CD8-positive, alpha-beta memory T cell (primary cell): Measurements from ENCODE around the gene PWWP2B. TPM values are rescaled to one million over a fixed set of nuclear protein-coding genes. Genes with fewer than 3 reads are reported as not detected.
A peak's percentile ranks its signal among the peaks of the same experiment; 100 is the strongest.
"Not testable (repeated sequence)": the region's sequence is repeated elsewhere in the genome, so short reads cannot be mapped to it uniquely, and the experiment has no call there.

Experiments used
- CTCF ChIA-PET: fragments of 350-600 bp; sonication (Branson Sonifier 250); formaldehyde crosslinking; loops from one replicate; lab custom pipeline; 2021; ENCODE audit warnings: antibody characterized with exemption; lab: Charles Lee
- POLR2A ChIA-PET: fragments of 350-600 bp; sonication (Branson Sonifier 250); formaldehyde crosslinking; loops from one replicate; lab custom pipeline; 2021; ENCODE audit warnings: antibody characterized with exemption; lab: Charles Lee
- DNase-seq, 5 donors: peaks; one replicate each; pipeline versions ENCODE4 v3.0.0 to v3.0.0-alpha.2; 2020 to 2022; ENCODE audit warnings: mixed read lengths in 1 of 5
- H3K27ac ChIP-seq: one replicate; pipeline ENCODE4 v1.7.0; 2013; ENCODE audit warnings: low read depth, mild to moderate bottlenecking, low read length, moderate library complexity
- H3K27me3 ChIP-seq: 2 replicates; pipeline ENCODE4 v1.7.0; 2013; ENCODE audit warnings: low read length, mild to moderate bottlenecking; ENCODE audit not compliant: insufficient read depth, poor library complexity, severe bottlenecking
- H3K36me3 ChIP-seq: 2 replicates; pipeline ENCODE4 v1.7.0; 2013; ENCODE audit warnings: mild to moderate bottlenecking, low read length, moderate library complexity; ENCODE audit not compliant: insufficient read depth
- H3K4me1 ChIP-seq: 2 replicates; pipeline ENCODE4 v1.7.0; 2013; ENCODE audit warnings: mild to moderate bottlenecking, low read length, moderate library complexity; ENCODE audit not compliant: insufficient read depth
- H3K4me3 ChIP-seq: 2 replicates; pipeline ENCODE4 v1.7.0; 2013; ENCODE audit warnings: mild to moderate bottlenecking, low read length
- H3K9me3 ChIP-seq: 2 replicates; pipeline ENCODE4 v1.7.0; 2013; ENCODE audit warnings: mild to moderate bottlenecking, low read length
- H3K27ac Mint-ChIP-seq, 8 donors: one replicate each; pipeline ENCODE4 v1.8.0; 2020 to 2021; ENCODE audit warnings: mixed read lengths in 8 of 8, mild to moderate bottlenecking in 6 of 8, inconsistent platforms in 3 of 8, moderate library complexity in 3 of 8
- H3K27me3 Mint-ChIP-seq, 2 donors: one replicate each; pipeline ENCODE4 v1.8.0; 2020 to 2021; ENCODE audit warnings: mixed read lengths in 2 of 2, mild to moderate bottlenecking in 1 of 2, moderate library complexity in 1 of 2
- H3K36me3 Mint-ChIP-seq, 3 donors: one replicate each; pipeline ENCODE4 v1.8.0; 2020 to 2021; ENCODE audit warnings: mixed read lengths in 3 of 3, inconsistent platforms in 1 of 3, mild to moderate bottlenecking in 1 of 3
- H3K4me1 Mint-ChIP-seq, 3 donors: one replicate each; pipeline ENCODE4 v1.8.0; 2020 to 2021; ENCODE audit warnings: mixed read lengths in 3 of 3, inconsistent platforms in 1 of 3, mild to moderate bottlenecking in 1 of 3
- H3K4me3 Mint-ChIP-seq, 7 donors: one replicate each; pipeline ENCODE4 v1.8.0; 2020 to 2021; ENCODE audit warnings: mixed read lengths in 7 of 7, mild to moderate bottlenecking in 6 of 7, moderate library complexity in 4 of 7, inconsistent platforms in 2 of 7
- H3K9me3 Mint-ChIP-seq, 5 donors: one replicate each; pipeline ENCODE4 v1.8.0; 2020 to 2022; ENCODE audit warnings: mixed read lengths in 5 of 5, mild to moderate bottlenecking in 3 of 5, moderate library complexity in 2 of 5, inconsistent platforms in 1 of 5
- polyA plus RNA-seq: library from polyadenylated mRNA; unstranded; fragments of 300-500 nt; fragmentation: Illumina TruSeq; gene quantifications from one replicate; pipeline ENCODE4 v1.2.3, GENCODE V29; 2021
- total RNA-seq, 2 experiments: library from RNA; stranded (reverse); gene quantifications; one replicate each; pipeline ENCODE4 v1.2.3, GENCODE V29; 2021

PWWP2B gene
- total and polyA plus RNA-seq, 3 experiments from 2014 or later: 3.1 to 4.4 (median 3.7) TPM

DNA sequence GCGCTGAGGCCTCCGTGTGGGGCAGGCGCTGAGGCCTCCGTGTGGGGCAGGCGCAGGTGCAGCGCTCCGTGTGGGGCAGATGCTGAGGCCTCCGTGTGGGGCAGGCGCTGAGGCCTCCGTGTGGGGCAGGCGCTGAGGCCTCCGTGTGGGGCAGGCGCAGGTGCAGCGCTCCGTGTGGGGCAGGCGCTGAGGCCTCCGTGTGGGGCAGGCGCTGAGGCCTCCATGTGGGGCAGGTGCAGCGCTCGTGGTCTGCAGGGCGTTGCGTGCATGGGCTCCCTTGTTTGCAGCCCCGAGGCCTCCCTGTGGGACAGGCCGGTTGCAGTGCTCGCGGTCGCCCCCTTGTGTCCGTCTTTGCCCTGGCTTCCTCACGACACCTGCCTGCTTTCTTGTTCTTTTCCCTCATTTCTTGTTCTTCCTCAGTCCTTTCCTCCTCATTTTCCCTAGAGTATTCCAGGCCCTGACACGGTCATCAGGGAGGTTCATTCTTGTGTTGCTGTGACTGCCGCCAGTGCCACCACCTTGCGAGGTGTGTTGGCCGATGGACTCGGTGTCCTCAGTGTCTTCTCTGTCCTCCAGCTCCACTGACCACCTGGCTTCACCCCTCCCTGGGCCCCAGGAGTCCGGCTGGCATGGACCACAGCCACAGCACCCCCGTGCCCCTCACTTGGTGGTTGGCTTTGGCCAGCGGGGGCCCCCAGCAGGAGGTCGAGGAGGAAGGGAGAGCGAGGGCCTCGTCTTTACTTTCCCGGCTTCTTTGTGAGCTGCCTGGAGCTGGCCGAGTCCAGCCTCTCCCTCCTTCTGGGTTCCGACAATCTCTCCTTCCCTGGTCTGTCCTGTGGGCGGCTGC lies 44.3 kb upstream of the PWWP2B start:
- H3K36me3 ChIP-seq, H3K9me3 Mint-ChIP-seq, H3K4me1 ChIP-seq, H3K27ac ChIP-seq, H3K9me3 ChIP-seq, POLR2A ChIA-PET, H3K4me1 Mint-ChIP-seq, H3K4me3 ChIP-seq, H3K27me3 Mint-ChIP-seq, H3K27me3 ChIP-seq, H3K36me3 Mint-ChIP-seq, H3K4me3 Mint-ChIP-seq: not testable (repeated sequence)
- peak; percentile 44 to 76 (median 63) for DNase-seq
- H3K27ac Mint-ChIP-seq: peak overlapping the region in 1 of 8 donors; percentile 81
- CTCF ChIA-PET: interaction anchor here (0.5 to 1.8 kb wide), 13 partner anchors 9 to 448 kb away, joined by 3 to 6 read pairs (median 4); no protein-coding TSS in a partner anchor

DNA sequence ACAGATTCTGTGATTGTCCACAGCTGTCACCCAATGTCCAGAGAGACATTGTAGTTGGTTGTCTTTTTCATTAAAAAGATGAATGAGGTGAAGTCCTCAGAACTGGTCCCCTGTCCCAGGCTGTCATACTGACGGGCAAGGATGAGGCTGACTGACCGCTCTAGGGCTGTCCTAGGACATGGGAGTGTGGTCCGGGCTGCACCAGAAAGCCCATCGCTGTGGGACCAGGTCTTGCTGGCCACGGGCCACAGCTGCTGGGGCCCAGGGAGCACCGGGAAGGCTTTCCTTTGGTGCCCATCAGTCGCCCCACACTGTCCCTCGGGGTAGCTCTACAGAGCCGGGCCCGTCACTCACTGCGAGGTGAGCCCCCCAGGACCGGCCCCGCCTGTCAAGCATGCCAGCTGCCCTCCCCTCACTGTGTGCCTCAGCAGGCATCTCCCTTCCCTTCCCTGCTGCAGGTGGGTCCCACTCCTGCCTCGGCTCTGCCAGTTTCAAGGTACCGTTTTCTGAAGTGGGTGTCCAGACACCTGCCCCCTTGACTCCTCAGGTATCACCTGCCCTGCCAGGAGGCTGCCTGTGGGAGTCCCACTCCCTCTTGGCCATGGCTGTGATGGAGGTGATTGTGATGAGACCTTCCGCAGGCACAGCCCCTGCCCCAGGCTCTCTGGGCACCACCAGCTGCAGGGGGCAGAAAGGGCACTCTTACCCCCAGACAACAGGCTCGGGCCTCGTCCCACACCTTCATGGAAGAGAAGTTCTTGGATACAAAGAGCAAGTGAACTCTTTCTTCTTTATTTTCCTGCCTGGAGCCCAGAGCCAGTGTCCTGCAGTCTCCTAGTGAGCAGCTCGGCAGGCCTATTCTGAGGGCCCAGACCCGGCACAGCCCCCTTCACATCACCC lies 43.3 kb upstream of the PWWP2B start:
- Histone ChIP-seq H3K4me3 (no peak overlapping the region), H3K4me1 (peaks cover 3% of the 10 kb centered on the region), H3K9me3 (no peaks in the 10 kb centered on the region), H3K36me3 (no peaks in the 10 kb centered on the region), H3K27me3 (no peaks in the 10 kb centered on the region), H3K27ac (no peak overlapping the region)
- Mint-ChIP-seq H3K27ac (peak overlapping the region in 1 of 8 donors; percentile 9), H3K27me3 (no peaks in the 10 kb centered on the region), H3K4me3 (no peak overlapping the region), H3K4me1 (peaks cover 4 to 5% (median 4%) of the 10 kb centered on the region in 3 donors), H3K9me3 (no peaks in the 10 kb centered on the region), H3K36me3 (peaks cover 0 to 3% (median 0%) of the 10 kb centered on the region in 3 donors)
- CTCF ChIA-PET: interaction anchor here (0.5 to 1.8 kb wide), 13 partner anchors 8 to 449 kb away, joined by 3 to 6 read pairs (median 4); no protein-coding TSS in a partner anchor
- no peak for DNase-seq
- POLR2A ChIA-PET: no interaction called here

DNA sequence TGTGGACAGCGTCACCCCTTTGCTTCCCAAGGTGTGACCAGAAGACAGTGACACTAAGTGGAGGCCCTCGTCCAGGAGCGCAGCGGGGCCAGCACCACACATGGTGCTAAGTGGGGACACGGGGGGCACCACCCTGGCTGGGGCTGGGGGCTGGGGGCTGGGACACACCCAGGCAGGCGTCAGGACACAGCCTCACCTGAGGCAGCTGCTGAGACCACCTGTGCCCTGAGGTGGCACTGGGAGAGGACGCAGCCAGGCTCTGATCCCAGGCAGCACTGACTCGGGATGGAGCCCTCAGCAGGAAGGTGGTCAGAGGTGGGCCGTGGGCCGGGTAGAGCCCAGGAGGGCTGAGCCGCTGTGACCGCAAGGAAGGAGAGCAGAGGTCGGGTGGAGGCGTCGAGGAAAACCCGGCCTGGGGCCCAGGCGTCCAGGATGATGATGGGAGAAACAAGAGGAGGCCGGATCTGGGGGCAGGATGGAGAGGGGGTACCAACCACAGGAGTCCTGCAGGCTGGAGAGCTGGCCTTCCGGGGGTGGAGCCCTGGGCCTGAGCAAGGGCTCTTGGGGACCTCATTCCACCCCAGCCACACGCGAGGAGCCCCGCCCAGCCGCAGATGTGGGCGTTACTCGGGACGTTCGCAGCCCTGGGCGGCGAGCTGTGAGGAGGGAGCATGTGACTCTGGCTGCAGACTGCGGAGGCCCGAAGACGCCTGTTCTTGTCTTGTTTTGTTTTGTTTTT lies 42.5 kb upstream of the PWWP2B start:
- Histone ChIP-seq H3K27me3 (no peaks in the 10 kb centered on the region), H3K36me3 (no peaks in the 10 kb centered on the region), H3K9me3 (no peaks in the 10 kb centered on the region), H3K4me1 (peaks cover 3% of the 10 kb centered on the region), H3K4me3 (no peak overlapping the region), H3K27ac (no peak overlapping the region)
- Mint-ChIP-seq H3K36me3 (no peaks in the 10 kb centered on the region), H3K27me3 (no peaks in the 10 kb centered on the region), H3K4me3 (no peak overlapping the region), H3K9me3 (no peaks in the 10 kb centered on the region), H3K4me1 (peaks cover 4 to 5% (median 4%) of the 10 kb centered on the region in 3 donors), H3K27ac (no peak overlapping the region)
- CTCF ChIA-PET: interaction anchor here (1.5 to 1.8 kb wide), 4 partner anchors 26 to 213 kb away, joined by 3 to 4 read pairs (median 4); no protein-coding TSS in a partner anchor
- DNase-seq: no peak
- POLR2A ChIA-PET: no interaction called here

DNA sequence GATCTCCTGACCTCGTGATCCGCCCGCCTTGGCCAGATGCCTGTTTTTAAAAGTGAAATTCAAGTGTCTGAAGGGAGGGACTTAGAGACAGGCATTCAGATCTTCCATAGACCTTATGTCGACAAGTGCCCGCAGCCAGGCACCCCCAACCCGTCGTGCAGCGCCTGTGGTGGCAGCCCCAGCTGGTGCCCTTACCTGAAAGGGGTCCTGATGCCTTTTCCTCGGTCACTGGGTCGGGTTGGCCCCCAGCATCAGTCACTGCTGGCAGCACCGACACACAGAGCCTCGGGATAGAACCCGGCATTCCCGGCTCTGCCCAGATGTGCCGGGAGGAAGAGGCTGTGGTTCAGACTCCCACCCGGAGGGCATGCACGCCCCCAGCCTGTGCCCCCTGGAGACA lies 41.7 kb upstream of the PWWP2B start:
- Mint-ChIP-seq H3K36me3 (no peaks in the 10 kb centered on the region), H3K27ac (no peak overlapping the region), H3K9me3 (no peaks in the 10 kb centered on the region), H3K27me3 (no peaks in the 10 kb centered on the region), H3K4me1 (peaks cover 4 to 5% (median 4%) of the 10 kb centered on the region in 3 donors), H3K4me3 (no peak overlapping the region)
- Histone ChIP-seq H3K4me3 (no peak overlapping the region), H3K4me1 (peaks cover 3% of the 10 kb centered on the region), H3K36me3 (no peaks in the 10 kb centered on the region), H3K27me3 (no peaks in the 10 kb centered on the region), H3K27ac (no peak overlapping the region), H3K9me3 (no peaks in the 10 kb centered on the region)
- ChIA-PET CTCF (no interaction called here), POLR2A (no interaction called here)
- no peak for DNase-seq

DNA sequence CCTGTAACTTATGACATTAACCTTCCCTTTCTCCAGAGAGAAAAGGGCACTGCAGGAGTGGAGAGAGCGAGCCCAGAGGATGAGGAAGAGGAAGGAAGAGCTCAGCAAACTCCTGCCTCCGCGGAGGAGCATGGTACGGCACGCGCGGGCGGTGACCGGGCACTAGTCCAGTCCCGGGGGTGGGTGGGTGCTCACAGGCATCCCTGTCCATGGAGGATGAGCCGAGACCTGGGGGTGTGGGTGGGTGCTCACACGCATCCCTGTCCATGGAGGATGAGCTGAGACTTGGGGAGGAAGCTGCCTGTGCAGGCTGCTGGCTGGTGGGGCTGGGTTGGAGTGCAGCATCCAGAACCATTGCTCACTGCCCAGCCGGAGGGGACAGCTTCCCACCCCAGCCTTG lies 41.2 kb upstream of the PWWP2B start:
- Mint-ChIP-seq H3K4me3 (no peak overlapping the region), H3K27ac (no peak overlapping the region), H3K9me3 (no peaks in the 10 kb centered on the region), H3K4me1 (peaks cover 4 to 5% (median 4%) of the 10 kb centered on the region in 3 donors), H3K36me3 (no peaks in the 10 kb centered on the region), H3K27me3 (no peaks in the 10 kb centered on the region)
- Histone ChIP-seq H3K4me1 (peaks cover 3% of the 10 kb centered on the region), H3K36me3 (no peaks in the 10 kb centered on the region), H3K9me3 (no peaks in the 10 kb centered on the region), H3K4me3 (no peak overlapping the region), H3K27ac (no peak overlapping the region), H3K27me3 (no peaks in the 10 kb centered on the region)
- ChIA-PET CTCF (no interaction called here), POLR2A (no interaction called here)
- DNase-seq: no peak

DNA sequence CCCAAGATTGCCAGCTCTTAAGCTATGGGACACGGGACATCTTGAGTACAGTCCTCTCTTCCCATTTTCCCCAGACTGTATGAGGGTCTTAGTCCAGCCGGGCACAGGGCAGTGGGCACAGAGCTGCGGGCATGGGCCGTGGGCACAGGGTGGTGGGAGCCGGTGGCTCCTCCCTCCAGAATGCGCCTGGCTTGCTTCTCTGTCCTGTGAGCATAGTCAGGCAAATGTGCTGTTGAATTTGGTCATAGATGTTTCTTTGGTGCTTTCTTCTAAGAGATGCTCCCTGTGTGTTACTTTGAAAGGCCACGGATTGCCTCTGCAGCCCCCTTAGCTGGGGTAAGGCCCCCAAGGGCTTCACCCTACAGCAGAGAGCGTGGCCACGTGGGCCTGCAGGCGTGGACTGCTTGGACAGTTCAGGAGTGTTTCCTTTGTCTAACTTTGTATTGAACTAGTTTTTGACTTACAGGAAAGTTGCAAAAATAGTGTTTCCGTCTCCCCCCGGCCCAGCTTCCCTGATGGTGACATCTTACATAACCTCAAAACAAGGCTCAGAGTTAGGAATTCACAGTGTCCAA lies 40.3 kb upstream of the PWWP2B start:
- H3K9me3 ChIP-seq: no peaks in the 10 kb centered on the region
- no peak overlapping the region for H3K4me3 ChIP-seq
- no peaks in the 10 kb centered on the region for H3K27me3 ChIP-seq
- peaks cover 3% of the 10 kb centered on the region for H3K4me1 ChIP-seq
- Mint-ChIP-seq H3K9me3 (no peaks in the 10 kb centered on the region), H3K4me3 (no peak overlapping the region), H3K27ac (no peak overlapping the region), H3K36me3 (peaks cover 0 to 2% (median 1%) of the 10 kb centered on the region in 3 donors), H3K4me1 (peaks cover 4 to 5% (median 4%) of the 10 kb centered on the region in 3 donors), H3K27me3 (no peaks in the 10 kb centered on the region)
- no peaks in the 10 kb centered on the region for H3K36me3 ChIP-seq
- CTCF ChIA-PET: no interaction called here
- POLR2A ChIA-PET: no interaction called here
- DNase-seq: no peak
- H3K27ac ChIP-seq: no peak overlapping the region

DNA sequence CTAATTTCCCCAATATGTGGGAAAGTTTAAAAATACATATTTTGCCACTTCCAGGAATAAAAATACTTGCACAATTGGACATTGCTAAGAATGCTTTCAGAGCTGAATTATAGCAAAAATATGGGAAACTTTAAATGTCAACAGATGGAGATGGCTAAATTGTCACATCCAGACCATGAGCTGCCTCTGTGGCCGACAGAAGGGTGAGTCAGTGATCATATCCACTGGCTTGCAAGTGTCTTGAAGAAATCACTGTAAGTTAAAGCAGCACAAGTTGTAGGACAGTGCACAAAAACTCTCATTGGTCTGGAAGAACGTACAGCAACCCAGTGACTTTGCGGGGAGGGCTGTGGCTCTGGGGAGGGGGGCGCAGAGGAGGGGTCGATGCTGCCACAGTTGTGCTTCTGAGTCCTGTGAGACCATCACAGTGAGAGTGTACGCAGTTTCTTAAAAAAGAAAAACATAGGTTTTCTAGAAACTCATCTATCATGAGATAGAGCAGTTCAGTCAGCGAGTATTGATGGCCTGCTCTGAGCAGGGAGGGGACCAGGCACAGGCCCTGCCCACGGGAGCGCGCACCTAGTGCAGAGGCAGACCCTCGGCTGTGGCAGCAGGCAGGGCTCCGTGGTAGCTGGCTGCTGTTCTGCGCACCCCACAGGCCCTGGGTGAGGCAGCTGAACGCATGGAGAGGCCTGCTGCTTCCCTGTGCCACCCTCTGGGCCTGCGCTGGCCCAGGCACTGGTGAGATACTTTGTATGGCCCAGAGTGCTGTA lies 39.5 kb upstream of the PWWP2B start:
- Histone ChIP-seq H3K27me3 (no peaks in the 10 kb centered on the region), H3K9me3 (no peaks in the 10 kb centered on the region), H3K27ac (no peak overlapping the region), H3K4me3 (no peak overlapping the region), H3K36me3 (no peaks in the 10 kb centered on the region), H3K4me1 (peaks cover 3% of the 10 kb centered on the region)
- peak overlapping the region in 1 of 8 donors; percentile 85 for H3K27ac Mint-ChIP-seq
- H3K4me3 Mint-ChIP-seq: no peak overlapping the region
- CTCF ChIA-PET: no interaction called here
- POLR2A ChIA-PET: no interaction called here
- DNase-seq: no peak
- peaks cover 4 to 5% (median 4%) of the 10 kb centered on the region in 3 donors for H3K4me1 Mint-ChIP-seq
- H3K9me3 Mint-ChIP-seq: no peaks in the 10 kb centered on the region
- peaks cover 0 to 2% (median 1%) of the 10 kb centered on the region in 3 donors for H3K36me3 Mint-ChIP-seq
- no peaks in the 10 kb centered on the region for H3K27me3 Mint-ChIP-seq
